Activated naive CD8-positive, alpha-beta T cell treated with anti-CD3 and anti-CD28 coated beads, Interleukin-2, amount 50 U/mL, for 24 hours (primary cell): ENCODE data around the gene EML4.
A peak's percentile ranks its signal among the peaks of the same experiment; 100 is the strongest.
"Not testable (repeated sequence)": the region's sequence is repeated elsewhere in the genome, so short reads cannot be mapped to it uniquely, and the experiment has no call there.

Experiments used
- ATAC-seq: fragments of 150-1000 bp; cut with Tn5 transposase; one replicate; pipeline ENCODE4 v1.10.0; 2021
- DNase-seq: peaks from one replicate; pipeline ENCODE4 v3.0.0; 2021
- H3K27ac Mint-ChIP-seq: one replicate; pipeline ENCODE4 v1.8.0; 2021; ENCODE audit warnings: mild to moderate bottlenecking, mixed read lengths
- H3K27me3 Mint-ChIP-seq: one replicate; pipeline ENCODE4 v1.8.0; 2021; ENCODE audit warnings: mixed read lengths
- H3K36me3 Mint-ChIP-seq: one replicate; pipeline ENCODE4 v1.8.0; 2021; ENCODE audit warnings: low read depth, mixed read lengths
- H3K4me1 Mint-ChIP-seq: one replicate; pipeline ENCODE4 v1.8.0; 2021; ENCODE audit warnings: mixed read lengths
- H3K4me3 Mint-ChIP-seq: one replicate; pipeline ENCODE4 v1.8.0; 2021; ENCODE audit warnings: mild to moderate bottlenecking, moderate library complexity, mixed read lengths
- H3K9me3 Mint-ChIP-seq: one replicate; pipeline ENCODE4 v1.8.0; 2021; ENCODE audit warnings: mixed read lengths

Gene EML4

DNA sequence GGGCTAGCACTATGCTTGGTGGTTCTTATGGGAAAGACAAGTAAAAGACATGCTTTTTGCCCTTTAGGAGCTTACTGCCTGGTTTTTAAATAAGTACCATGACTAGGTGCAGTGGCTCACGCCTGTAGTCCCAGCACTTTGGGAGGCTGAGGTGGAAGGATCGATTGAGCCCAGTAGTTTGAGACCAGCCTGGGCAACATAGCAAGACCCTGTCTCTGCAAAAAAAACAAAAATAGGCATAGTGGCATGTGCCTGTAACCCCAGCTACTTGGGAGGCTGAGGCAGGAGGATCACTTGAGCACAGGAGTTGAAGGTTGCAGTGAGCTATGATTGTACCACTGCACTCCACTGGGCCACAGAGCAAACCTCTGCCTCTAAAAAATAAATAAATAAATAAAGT is 4.3 kb downstream of the EML4 start:
- peak overlapping the region; percentile 75 for H3K27ac Mint-ChIP-seq

GRCh38 chr2:42176992-42177738 is 8.0 kb downstream of the EML4 start:
- Mint-ChIP-seq H3K9me3 (no peaks in the 10 kb centered on the region), H3K27me3 (no peaks in the 10 kb centered on the region), H3K4me1 (peaks cover 73% of the 10 kb centered on the region), H3K36me3 (peaks cover 18% of the 10 kb centered on the region), H3K4me3 (no peak overlapping the region), H3K27ac (peak overlapping the region; percentile 22)
- ATAC-seq (no peak), DNase-seq (no peak)

More for the DNA sequence above, 4.3 kb downstream of the EML4 start:
- not testable (repeated sequence) for H3K9me3 Mint-ChIP-seq, DNase-seq, H3K27me3 Mint-ChIP-seq, ATAC-seq, H3K4me3 Mint-ChIP-seq
- Mint-ChIP-seq H3K36me3 (peaks cover 13% of the 10 kb centered on the region), H3K4me1 (peaks cover 53% of the 10 kb centered on the region)

GRCh38 chr2:42178335-42178734 is 9.2 kb downstream of the EML4 start:
- peaks cover 19% of the 10 kb centered on the region for H3K36me3 Mint-ChIP-seq
- H3K4me3 Mint-ChIP-seq, result no peak overlapping the region
- H3K4me1 Mint-ChIP-seq, result peaks cover 73% of the 10 kb centered on the region
- no peaks in the 10 kb centered on the region for H3K27me3 Mint-ChIP-seq
- H3K27ac Mint-ChIP-seq, result no peak overlapping the region
- DNase-seq (no peak), ATAC-seq (no peak)
- no peaks in the 10 kb centered on the region for H3K9me3 Mint-ChIP-seq

GRCh38 chr2:42180300-42180699 is 11.1 kb downstream of the EML4 start:
- H3K9me3 Mint-ChIP-seq, result no peaks in the 10 kb centered on the region
- no peaks in the 10 kb centered on the region for H3K27me3 Mint-ChIP-seq
- peaks cover 81% of the 10 kb centered on the region for H3K4me1 Mint-ChIP-seq
- H3K36me3 Mint-ChIP-seq, result peaks cover 19% of the 10 kb centered on the region
- ATAC-seq, result no peak
- no peak for DNase-seq
- no peak overlapping the region for H3K27ac Mint-ChIP-seq
- H3K4me3 Mint-ChIP-seq, result no peak overlapping the region

GRCh38 chr2:42182654-42183308 is 13.6 kb downstream of the EML4 start:
- Mint-ChIP-seq H3K27ac (no peak overlapping the region), H3K4me3 (no peak overlapping the region), H3K9me3 (no peaks in the 10 kb centered on the region), H3K4me1 (peaks cover 80% of the 10 kb centered on the region), H3K27me3 (no peaks in the 10 kb centered on the region), H3K36me3 (peaks cover 13% of the 10 kb centered on the region)
- no peak for ATAC-seq
- no peak for DNase-seq

DNA sequence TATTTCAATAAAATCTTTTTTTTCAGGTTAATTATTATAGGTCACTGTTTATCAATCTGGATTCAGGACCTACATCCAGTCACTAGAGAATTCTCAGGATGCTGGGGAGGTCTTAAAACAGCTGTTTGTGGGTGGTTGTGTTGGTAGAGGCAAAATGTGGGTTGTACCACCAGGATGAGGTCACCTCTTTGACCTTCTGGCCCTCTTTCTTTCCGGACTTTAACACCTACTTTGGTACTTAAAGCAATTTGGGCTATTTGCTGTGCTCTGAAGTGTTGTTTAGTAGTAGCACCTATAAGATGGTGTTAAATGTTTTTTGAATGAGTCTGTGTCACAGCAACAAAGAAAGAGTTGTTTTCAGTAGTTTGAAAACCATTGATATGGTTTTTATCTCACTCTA is 14.6 kb downstream of the EML4 start:
- no peak for ATAC-seq
- no peak overlapping the region for H3K4me3 Mint-ChIP-seq
- H3K4me1 Mint-ChIP-seq, result peaks cover 74% of the 10 kb centered on the region
- H3K9me3 Mint-ChIP-seq, result no peaks in the 10 kb centered on the region
- peaks cover 13% of the 10 kb centered on the region for H3K36me3 Mint-ChIP-seq
- no peak overlapping the region for H3K27ac Mint-ChIP-seq
- DNase-seq, result no peak
- H3K27me3 Mint-ChIP-seq, result no peaks in the 10 kb centered on the region

GRCh38 chr2:42184346-42184745 is 15.2 kb downstream of the EML4 start:
- no peaks in the 10 kb centered on the region for H3K27me3 Mint-ChIP-seq
- peaks cover 13% of the 10 kb centered on the region for H3K36me3 Mint-ChIP-seq
- H3K4me3 Mint-ChIP-seq, result no peak overlapping the region
- DNase-seq, result no peak
- H3K27ac Mint-ChIP-seq, result no peak overlapping the region
- H3K4me1 Mint-ChIP-seq, result peaks cover 72% of the 10 kb centered on the region
- H3K9me3 Mint-ChIP-seq, result no peaks in the 10 kb centered on the region
- ATAC-seq, result no peak

GRCh38 chr2:42185220-42185921 is 16.2 kb downstream of the EML4 start:
- H3K27me3 Mint-ChIP-seq, result no peaks in the 10 kb centered on the region
- ATAC-seq (no peak), DNase-seq (no peak)
- H3K9me3 Mint-ChIP-seq, result no peaks in the 10 kb centered on the region
- no peak overlapping the region for H3K4me3 Mint-ChIP-seq
- no peak overlapping the region for H3K27ac Mint-ChIP-seq
- peaks cover 13% of the 10 kb centered on the region for H3K36me3 Mint-ChIP-seq
- H3K4me1 Mint-ChIP-seq, result peaks cover 71% of the 10 kb centered on the region

DNA sequence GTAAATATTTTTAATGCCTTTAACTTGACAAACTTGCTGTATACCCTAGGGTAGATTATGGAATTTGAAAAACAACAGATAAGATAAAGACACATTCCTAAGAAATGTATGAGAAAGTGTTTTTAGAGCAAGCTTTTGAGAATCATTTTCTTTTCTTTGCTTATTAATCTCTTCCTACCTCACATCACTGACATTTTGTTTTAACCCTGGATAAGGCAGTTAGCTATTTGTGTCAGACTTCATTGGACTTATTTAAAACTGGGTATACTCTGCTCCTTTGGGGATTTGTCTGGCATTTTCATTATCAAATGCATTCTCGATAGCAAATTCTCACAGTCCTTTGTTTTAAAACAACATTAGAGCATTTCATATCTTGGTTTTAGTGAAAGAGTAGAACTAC is 17.2 kb downstream of the EML4 start:
- no peak for DNase-seq
- H3K4me1 Mint-ChIP-seq, result peaks cover 71% of the 10 kb centered on the region
- no peaks in the 10 kb centered on the region for H3K27me3 Mint-ChIP-seq
- no peak overlapping the region for H3K27ac Mint-ChIP-seq
- H3K9me3 Mint-ChIP-seq, result no peaks in the 10 kb centered on the region
- peaks cover 13% of the 10 kb centered on the region for H3K36me3 Mint-ChIP-seq
- H3K4me3 Mint-ChIP-seq, result no peak overlapping the region
- no peak for ATAC-seq

DNA sequence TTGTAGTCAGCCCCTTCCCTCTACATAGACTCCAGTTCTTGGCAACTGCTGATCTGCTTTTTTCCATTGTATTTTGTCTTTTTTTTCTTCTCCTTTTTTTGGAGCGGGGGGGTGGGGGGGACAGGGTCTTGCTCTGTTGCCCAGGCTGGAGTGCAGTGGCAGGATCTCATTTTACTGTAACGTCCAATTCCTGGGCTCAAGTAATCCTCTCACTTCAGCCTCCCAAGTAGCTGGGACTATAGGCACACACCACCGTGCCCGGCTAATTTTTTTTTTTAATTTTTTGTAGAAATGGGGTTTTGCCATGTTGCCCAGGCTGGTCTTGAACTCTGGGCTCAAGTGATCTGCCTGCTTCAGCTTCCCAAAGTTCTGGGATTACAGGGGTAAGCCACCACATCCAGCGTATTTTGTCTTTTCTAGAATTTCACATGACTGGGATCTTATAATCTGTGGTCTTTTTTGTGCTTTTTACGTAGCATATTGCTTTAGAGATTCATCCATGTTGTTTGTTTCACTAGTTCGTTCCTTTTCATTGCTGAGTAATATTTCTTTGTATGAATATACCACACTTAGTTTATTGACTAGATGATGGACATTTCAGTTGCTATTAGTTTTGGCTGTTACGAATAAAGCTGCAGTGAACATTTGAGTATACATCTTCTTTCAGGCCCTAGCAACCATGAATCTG is 17.9 kb downstream of the EML4 start:
- H3K4me1 Mint-ChIP-seq, result peaks cover 70% of the 10 kb centered on the region
- H3K9me3 Mint-ChIP-seq, result no peaks in the 10 kb centered on the region
- H3K4me3 Mint-ChIP-seq, result no peak overlapping the region
- no peaks in the 10 kb centered on the region for H3K27me3 Mint-ChIP-seq
- peaks cover 9% of the 10 kb centered on the region for H3K36me3 Mint-ChIP-seq
- DNase-seq (no peak), ATAC-seq (no peak)
- H3K27ac Mint-ChIP-seq, result no peak overlapping the region

- no peak for DNase-seq
- no peaks in the 10 kb centered on the region for H3K27me3 Mint-ChIP-seq
- no peak for ATAC-seq
- no peak overlapping the region for H3K4me3 Mint-ChIP-seq
- peaks cover 70% of the 10 kb centered on the region for H3K4me1 Mint-ChIP-seq
- H3K36me3 Mint-ChIP-seq, result peaks cover 7% of the 10 kb centered on the region
- no peaks in the 10 kb centered on the region for H3K9me3 Mint-ChIP-seq
- no peak overlapping the region for H3K27ac Mint-ChIP-seq
Measured at GRCh38 chr2:42187886-42188285, 18.7 kb downstream of the EML4 start.

DNA sequence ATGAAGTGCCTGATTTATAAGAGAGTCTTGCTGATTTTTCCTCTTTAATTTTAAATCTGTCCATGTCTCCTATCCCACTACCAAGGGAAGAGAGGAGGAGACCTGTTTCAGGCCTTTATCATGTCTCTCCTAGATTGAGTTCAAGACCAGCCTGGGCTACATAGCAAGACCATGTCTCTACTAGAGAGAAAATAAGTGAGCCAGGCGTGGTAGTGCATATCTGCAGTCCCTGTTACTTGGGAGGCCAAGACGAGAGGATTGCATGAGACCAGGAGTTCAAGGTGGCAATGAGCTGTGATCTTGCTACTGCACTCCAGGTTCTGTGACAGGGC is 20.0 kb downstream of the EML4 start:
- H3K4me3 Mint-ChIP-seq, result no peak overlapping the region
- H3K27me3 Mint-ChIP-seq, result no peaks in the 10 kb centered on the region
- H3K4me1 Mint-ChIP-seq, result peaks cover 72% of the 10 kb centered on the region
- H3K36me3 Mint-ChIP-seq, result peaks cover 7% of the 10 kb centered on the region
- H3K27ac Mint-ChIP-seq, result no peak overlapping the region
- no peak for ATAC-seq
- DNase-seq, result no peak
- no peaks in the 10 kb centered on the region for H3K9me3 Mint-ChIP-seq

DNA sequence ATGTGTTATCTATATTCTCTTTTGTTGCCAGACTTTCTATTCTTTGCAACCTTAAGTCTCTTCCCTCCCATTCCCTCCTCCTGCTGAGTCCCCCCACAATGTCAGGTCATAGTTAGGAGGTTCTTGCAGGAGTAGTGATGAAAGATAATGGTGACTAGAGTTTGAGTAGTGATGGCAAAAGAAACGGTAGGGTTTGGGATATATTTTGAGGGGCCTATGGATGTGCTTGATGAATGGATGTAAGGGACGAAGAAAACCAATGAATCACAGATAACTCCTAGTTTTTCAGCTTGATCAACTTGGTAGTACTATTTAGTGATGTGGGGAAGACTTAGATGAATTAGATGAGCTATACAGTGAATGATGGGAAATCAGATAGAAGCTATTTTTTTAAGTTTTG is 21.0 kb downstream of the EML4 start:
- Mint-ChIP-seq H3K36me3 (peaks cover 7% of the 10 kb centered on the region), H3K4me1 (peaks cover 69% of the 10 kb centered on the region), H3K27me3 (no peaks in the 10 kb centered on the region), H3K9me3 (no peaks in the 10 kb centered on the region), H3K27ac (no peak overlapping the region), H3K4me3 (no peak overlapping the region)
- DNase-seq (no peak), ATAC-seq (no peak)

DNA sequence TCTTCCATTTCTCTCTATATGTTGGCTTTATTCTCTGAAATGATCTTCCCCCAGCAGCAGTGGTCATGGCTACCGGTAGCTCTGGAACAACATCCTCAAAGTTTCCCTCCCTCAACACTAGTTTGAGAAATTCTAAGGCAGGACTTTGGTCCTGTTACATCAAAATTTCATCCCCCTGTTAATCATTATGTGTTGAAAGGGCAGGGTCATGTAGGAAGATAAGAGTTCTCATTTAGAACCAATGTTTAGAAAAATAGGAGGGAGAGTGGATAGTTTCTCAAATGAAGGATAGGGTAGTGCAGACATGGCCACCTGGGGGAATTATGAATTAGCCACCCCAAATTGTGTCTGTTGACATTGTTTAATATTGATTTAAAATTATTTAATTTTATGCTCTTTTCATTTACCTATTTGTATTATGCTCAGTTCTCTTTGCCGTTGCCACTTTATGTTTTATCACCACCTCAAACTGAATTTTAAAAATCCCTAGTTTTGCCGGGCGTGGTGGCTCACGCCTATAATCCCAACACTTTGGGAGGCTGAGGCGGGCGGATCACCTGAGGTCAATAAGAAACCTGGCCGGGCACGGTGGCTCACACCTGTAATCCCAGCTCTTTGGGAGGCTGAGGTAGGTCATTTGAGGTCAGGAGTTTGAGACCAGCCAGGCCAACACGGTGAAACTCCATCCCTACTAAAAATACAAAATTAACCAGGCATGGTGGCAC is 22.3 kb downstream of the EML4 start:
- H3K27me3 Mint-ChIP-seq, result no peaks in the 10 kb centered on the region
- H3K27ac Mint-ChIP-seq, result no peak overlapping the region
- no peak overlapping the region for H3K4me3 Mint-ChIP-seq
- H3K9me3 Mint-ChIP-seq, result no peaks in the 10 kb centered on the region
- ATAC-seq, result no peak
- peaks cover 6% of the 10 kb centered on the region for H3K36me3 Mint-ChIP-seq
- no peak for DNase-seq
- peaks cover 70% of the 10 kb centered on the region for H3K4me1 Mint-ChIP-seq
